Posterior vena cava (tissue), 2 donors: ENCODE measurements around the gene ADCY3. TPM values are rescaled to one million over a fixed set of nuclear protein-coding genes. Genes with fewer than 3 reads are reported as not detected.

Experiments
- DNase-seq: peaks from one replicate; pipeline ENCODE4 v3.0.0-alpha.2; 2020; ENCODE audit warnings: low spot score
- intact Hi-C, 2 donors: fragments of 100-400 bp; cut with DNase I; formaldehyde crosslinking; loops; one replicate each; pipeline versions ENCODE4 v1.14.1 to v1.14.2; 2022 to 2023
- total RNA-seq, 2 donors: library from RNA; stranded (reverse); fragmentation: NEBNext Ultra II Directional; extraction: Animal tissue kit (Norgen Biotek cat#: 25700); gene quantifications; one replicate each; pipeline ENCODE4 v1.2.1, GENCODE V29; 2021
- donor health status: DM: yes; HTN: yes; CAD: no.
- donor health status: DM: yes; HTN: yes; CAD: no.

ADCY3 gene
- total RNA-seq, 2 donors from 2014 or later: 99.5 to 129 TPM

DNA sequence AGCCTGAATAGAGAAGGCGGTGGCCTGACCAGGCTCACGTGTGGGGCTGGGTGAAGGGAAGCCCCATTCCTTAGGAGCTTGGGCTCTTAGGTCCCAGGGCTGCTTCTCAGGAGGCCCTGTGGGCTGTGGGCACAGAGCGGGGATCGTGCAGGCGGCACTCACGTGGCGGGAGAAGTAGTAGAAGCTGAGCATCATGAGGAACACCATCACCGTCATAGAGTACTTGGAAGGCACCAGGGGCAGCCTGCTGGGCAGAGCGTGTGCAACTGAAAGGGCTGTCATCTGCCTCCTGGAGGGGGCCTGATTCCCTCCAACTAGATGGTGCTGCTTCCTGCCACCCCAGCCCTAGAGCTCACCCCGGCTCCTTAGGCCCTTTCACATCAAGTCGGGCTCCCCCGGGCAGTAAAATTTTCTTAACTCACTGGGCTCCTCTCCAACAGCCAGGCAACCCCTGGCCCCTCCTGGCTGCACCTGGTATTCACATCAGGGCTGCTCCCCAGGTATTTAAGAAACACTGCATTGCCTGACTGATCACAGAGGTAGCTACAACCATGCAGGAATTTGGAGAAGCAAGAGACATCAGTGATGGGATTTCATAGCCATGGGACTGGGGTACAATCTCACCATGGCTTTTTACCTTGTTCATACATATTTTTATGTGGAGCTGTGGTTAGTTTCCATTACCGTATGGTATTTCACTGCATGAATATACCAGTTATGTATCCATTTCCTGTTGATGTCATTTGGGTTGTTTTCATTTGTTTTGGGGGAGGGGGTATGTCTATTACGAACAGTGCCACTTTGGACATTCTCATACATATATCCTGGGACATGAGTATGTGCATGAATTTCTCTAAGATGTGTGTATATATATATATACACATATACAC, 93.9 kb downstream of the ADCY3 start:
- DNase-seq: no peak
- intact Hi-C loops: loop anchor here (5.0 kb wide), 2 partner anchors 409 to 414 kb away; no protein-coding TSS in a partner anchor

DNA sequence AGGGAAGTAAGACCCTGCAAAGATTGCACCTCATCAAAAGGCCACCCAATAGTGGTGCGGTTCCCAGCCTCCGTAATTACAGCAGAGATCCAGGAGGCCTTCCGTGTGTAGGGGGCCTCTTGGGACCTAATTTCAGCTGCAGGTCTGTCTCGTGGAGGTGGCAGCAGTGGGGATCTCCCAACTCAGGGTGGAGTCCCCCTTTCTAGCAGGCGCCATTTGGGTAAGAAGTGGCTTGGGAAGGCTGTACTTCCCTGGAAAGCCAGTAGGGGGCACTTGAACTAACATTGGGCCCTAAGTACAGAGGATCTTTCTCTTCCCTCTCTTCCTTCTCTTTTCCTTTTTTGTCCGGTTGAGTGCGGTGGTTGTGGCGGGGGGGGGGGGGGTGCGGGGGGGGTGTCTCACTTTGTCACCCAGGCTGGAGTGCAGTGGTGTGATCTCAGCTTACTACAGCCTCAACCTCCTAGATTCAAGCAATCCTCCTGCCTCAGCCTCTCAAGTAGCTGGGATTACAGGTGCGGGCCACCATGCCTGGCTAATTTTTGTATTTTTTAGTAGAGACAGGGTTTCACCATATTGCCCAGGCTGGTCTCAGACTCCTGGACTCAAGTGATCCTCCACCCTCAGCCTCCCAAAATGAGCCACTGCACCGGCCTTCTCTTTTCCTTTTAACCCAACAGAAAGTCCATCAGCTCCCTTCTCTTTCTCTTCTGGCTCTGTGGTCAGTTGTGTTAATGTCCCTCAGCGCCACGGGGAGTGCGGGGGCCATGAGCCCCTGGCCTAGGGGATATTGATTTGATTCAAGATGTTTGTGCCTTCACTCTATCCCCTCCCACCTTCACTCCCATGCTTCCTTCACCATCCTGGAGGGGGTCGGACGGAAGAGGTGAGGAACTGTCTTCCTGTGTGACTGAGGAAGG, 94.8 kb downstream of the ADCY3 start:
- DNase-seq: no peak
- intact Hi-C loops: loop anchor here (5.0 kb wide), 2 partner anchors 408 to 413 kb away; no protein-coding TSS in a partner anchor

DNA sequence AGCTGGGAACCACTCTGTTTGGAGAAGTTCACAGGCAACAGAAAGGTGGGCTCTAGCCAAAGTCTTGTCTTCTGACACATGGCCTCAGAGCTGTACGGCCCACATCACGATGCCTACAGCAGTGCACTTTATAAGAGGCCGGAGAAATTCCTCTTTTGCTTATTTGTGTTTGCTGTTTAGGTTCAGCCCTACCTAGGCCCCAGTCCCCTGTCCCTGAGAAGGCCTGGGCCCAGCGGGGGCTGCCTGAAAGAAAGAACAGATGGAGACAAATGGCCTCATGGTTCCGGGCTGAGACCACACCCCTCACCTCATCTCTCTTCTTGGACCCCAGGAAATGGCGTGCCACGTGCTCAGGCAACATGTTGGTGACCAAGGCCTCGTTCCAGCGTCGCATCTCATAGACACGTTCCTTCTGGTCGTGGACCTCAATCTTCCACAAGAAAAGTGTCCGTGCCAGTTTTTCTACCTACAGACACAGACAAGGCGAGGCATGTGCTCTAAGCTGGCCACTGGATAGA, 95.9 kb downstream of the ADCY3 start:
- intact Hi-C loops: no loop called here
- no peak for DNase-seq

DNA sequence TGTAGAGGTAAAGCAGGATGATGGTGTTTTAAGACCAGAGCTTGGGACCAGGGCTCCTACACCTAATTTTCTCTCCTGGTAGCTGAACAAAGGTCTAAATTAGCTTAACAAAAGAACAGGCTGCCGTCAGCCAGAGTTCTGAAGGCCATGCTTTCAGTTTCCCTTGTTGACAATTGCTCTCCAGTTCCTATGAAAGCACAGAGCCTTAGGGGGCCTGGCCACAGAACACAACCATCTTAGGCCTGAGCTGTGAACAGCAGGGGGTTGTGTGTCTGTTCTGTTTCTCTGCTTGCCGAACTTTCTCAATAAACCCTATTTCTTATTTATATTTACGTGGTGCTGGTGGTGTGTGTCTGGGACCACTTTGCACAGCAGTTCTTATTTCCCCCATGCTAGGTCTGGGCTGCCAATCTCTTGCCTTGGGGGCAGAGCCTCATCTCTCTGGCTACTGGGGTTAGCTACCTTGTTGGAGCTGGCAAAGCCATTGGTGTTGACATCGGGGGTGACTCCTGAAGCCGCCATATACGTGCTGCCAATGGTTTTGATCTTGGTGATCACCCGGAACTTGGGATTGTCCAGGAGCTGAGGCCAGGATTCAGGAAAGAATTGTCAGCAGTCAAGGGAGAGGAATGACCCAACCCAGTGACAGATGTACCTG, 97.9 kb downstream of the ADCY3 start:
- no peak for DNase-seq
- intact Hi-C loops: no loop called here

DNA sequence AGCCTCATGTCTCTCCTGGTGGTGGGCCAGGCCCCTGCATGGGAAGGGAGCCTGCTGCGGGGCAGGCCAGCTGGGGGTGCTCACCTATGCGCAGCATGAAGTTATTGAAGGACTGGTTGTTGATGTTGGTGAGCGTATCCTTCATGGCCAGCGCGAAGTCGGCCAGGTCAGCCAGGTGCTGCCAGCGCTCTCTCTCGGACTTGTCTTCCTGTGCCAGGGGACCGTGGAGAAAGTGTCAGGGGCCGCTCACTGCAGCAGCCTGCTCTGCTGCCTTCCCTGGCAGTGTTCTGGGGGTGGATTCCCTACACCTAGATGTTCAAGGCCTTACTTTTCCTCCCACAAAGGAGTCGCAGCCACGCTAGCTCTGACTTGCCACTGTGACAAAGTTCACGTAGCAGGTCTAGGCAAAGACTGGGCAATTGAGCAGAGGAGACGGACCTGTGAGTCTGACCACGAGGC, 98.6 kb downstream of the ADCY3 start:
- intact Hi-C loops: no loop called here
- DNase-seq: no peak

DNA sequence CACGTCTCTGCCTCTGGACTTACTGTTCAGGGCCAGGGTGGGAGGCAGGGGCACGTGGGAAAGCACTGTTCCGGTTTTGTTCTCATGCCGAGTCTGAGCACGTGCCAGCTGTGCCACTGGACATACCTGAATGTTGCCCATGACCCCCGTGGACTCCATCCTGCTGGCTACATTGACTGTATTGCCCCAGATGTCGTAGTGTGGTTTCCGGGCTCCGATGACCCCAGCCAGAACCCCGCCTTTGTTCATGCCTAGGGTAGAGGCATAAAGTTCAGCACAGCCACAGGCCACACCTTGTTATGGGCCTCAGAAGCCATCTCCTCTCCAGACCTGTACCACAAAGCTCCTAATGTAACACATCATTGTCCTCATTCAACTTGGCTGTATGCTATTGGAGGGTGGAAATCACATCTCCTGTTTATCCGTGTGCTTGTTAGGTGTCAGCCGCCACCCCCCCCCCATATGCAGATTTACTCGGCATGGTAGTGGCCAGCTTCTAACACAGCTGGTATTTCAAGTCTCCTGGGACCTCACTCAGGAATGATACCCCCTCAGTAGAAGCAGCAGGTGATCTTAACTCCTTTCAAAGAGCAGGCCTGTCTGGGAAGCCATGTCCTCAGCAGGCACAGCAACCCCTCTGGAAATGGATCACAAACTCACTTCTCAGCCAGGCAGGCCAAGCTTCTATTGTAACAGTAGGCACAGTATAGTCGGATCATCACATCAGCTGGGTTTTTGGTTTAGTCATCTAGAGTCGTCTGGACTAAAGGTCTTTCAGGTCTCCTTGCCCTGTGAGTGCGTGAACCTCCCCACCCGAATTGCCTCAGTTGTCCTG, 99.2 kb downstream of the ADCY3 start:
- peak; percentile 54 for DNase-seq
- intact Hi-C loops: no loop called here

DNA sequence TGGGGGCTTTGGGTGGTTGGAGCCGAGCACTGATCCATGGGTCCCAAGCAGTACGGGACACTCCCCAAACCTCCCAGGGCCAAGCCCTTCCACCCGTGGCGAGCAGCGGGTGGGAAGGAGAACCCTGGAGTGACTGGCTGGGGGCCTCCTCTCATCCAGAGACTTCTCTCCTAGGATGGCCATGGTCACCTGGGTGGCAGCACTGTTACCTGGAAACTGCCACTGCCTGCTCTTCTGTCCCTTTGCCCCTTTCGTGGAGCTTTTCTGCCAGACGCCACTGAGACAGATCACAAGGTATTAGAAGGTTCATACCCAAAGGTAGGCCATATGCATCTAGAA, 99.9 kb downstream of the ADCY3 start:
- intact Hi-C loops: no loop called here
- DNase-seq: no peak

DNA sequence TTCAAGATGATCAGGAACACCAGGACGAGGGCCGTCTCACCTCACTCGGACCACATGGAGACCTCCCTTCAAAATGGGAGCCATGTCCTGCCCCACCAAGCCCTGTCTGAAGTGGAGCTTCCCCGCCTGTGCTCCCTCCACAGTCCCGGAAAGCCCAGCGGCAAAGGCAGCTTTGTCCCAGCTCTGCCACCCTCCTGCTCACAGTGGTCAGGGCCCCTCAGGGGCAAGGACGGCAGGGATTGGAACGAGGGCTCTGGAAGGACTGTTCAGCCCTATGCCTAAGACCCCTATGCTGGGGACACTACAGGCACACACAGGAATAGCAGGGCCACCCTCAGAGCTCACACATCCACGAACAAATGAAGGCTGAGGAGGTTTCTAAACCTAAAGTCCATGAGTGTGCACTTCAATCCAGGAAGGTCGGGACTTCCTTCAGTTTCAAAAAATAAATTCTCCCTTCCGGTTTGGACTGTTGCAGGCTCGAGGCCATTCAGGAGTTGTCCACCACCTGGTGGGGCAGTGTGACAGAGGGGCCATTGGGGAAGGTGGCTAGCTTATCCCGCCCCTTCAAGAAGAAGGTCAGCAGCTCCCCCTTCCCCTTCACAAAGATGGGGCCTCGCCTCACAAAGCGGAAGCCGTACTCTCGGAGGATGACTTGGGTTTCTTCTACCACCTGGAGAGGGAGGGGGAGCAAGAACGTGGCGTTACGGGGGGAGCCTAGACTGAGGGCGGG, 100.4 kb downstream of the ADCY3 start:
- peak; percentile 72 for DNase-seq
- intact Hi-C loops: no loop called here

DNA sequence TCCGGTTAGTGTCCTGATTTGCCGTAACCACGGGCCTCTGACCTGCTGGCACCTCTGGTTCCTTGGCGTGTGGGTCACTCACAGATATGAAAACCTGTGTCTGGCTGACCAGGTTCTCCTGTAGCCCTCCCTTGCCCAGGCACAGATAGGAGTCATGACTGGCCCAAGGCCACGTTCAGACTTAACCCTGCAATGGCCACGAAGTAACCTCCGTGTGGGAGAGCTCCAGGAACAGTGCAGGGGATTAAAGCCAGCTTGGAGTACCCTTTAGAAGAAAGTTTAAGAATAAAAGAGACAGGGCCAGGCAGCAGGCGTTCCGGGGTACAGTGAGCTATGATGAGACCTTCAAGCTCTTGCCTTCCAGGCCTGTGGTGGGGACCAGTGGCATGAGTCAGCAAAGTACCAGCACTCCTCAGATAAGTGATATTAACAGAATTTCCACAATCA, 101.3 kb downstream of the ADCY3 start:
- intact Hi-C loops: no loop called here
- DNase-seq: peak; percentile 36

GRCh38 chr2:24816884-24817283, 103.2 kb downstream of the ADCY3 start:
- no peak for DNase-seq
- intact Hi-C loops: no loop called here

- intact Hi-C loops: no loop called here
These were observed 103.6 kb downstream of the ADCY3 start for GRCh38 chr2:24816404-24816803.

GRCh38 chr2:24815171-24815570, 104.9 kb downstream of the ADCY3 start:
- intact Hi-C loops: no loop called here
- DNase-seq: no peak

More at GRCh38 chr2:24816404-24816803, 103.6 kb downstream of the ADCY3 start:
- DNase-seq: no peak

DNA sequence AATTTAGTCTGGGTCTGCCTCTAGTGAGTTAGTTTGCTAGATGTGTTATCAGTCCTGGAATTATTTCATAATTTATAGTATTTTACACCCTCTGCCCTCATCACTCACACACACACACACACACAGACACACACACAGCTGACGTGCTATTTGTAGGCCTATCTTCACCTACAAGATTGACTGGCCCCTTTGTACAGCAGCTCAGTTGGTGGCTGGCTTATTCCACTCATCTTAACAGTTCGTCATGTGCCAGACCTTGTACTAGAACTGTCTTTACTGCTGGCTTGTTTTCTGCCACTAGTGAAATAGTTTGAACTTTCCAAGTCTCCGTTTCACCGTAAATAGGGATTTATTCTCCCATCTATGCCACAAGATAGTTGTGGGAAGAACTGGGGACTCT, 105.5 kb downstream of the ADCY3 start:
- no peak for DNase-seq
- intact Hi-C loops: no loop called here

DNA sequence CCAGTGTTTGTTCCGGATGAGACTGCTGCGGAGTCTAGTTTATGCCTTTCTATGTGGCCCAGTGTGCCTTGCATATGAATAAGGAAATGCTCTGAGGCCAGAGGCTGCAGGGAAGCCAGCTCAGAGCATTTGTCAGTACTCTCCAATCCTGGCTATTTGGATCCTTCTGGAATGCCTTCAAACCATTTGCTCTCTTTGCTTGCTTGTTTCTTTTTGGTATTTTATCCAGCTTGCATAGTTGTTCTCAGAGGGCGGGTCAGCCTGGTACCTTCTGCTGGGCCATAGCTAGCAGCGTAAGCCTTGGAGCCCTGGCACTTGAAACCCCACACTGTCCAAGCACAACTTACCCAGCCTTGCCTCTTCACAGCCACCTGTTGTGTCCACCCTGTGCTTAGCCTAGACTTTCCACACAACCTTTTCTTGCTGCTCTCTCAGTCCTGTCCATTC, 106.3 kb downstream of the ADCY3 start:
- no peak for DNase-seq
- intact Hi-C loops: no loop called here

DNA sequence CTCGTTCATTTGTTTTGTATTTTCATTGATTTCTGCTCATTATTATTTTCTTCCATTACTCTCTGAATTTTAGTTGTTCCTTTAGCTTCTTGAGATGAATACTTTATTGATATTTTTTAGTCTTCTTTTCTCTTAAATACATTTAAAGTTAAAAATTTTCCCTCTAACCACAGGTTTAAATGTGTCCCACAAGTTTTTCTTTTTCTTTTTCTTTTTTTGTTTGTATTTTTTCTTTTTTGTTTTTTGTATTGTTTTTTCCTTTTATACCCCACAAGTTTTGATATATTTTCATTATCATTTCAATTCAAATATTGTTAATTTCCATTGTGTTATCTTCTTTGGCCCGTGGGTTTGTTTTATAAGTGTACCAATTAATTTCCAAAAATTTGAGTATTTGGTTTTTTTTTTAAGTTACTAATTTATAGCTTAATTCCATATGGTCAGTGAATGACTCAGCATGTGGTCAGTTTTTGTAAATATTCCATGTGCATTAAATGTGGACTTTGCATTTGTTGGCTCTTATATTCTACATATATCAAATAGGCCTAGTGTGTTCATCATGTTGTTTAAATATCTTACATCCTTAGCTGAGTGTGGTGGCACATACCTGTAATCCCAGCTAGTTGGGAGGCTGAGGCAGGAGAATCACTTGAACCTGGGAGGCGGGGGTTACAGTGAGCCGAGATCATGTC, 110.6 kb downstream of the ADCY3 start:
- intact Hi-C loops: no loop called here
- DNase-seq: no peak

DNA sequence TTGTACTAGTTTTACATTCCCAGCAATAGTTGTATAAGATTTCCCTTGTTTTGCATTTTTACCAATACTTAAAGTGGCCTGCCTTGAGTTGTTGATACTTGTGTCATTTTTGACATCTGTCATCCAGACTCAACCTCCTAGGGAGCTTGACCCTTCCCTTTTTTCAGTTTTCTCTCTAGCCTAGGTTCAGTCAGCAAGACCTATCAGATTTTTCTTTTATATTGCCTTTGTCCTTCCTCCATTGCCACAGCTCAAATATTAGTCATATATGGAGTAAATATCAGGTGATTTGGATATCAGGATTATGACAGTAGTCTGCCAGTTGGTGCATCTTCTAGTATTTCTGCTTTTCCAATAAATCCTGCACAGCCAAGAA, 113.4 kb downstream of the ADCY3 start:
- intact Hi-C loops: no loop called here
- DNase-seq: no peak
